ENCODE measurements around the gene CSF3R. TPM values are rescaled to one million over a fixed set of nuclear protein-coding genes. Genes with fewer than 3 reads are reported as not detected.

CSF3R gene
- polyA plus RNA-seq, 1 of the 3 experiments (the other 2 are of a cell fraction): not detected

DNA sequence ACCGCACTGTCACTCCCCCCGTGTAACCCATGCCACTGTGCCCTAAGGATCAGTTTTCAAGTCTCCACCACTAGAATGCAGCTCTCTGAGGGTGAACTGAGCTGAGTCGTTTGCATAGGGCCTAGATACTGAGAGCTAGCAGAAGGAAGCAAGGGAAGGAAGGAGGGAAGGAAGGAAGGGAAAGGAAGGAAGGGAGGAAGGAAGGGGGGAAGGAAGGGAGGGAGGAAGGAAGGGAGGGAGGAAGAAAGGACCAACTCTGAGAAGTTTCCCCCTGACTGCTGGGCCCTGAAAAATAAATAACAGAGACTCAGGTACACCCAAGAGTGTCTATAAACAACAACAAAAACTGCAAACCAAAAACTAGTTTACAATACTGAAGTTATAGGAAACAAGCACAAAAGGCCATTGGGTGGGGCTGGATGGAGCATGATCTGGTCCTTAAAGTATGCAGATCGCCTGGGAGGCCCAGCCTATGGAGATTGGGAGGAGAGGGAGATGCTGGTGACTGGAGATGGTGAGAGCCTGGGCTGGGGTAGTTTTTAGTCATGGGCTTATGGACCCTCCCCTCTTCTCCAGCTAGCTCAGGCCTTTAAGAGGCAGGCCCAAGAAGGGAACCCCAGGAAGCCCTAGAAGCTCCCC, 16.9 kb downstream of the CSF3R start:
- Histone ChIP-seq H3K27ac (ENCODE audit: low read depth in 2 of 2, low read length in 1 of 2) (no peak overlapping the region), H3K9ac (no peak overlapping the region), H3K79me2 (ENCODE audit: insufficient read depth) (peaks cover 15% of the 10 kb centered on the region), H3K4me3 (ENCODE audit: low read depth in 2 of 2, low read length in 1 of 2) (no peak overlapping the region), H3K27me3 (ENCODE audit: insufficient read depth) (no peaks in the 10 kb centered on the region), H3F3A (replicated peaks; ENCODE audit: insufficient read depth) (peaks cover 3% of the 10 kb centered on the region), H3K4me2 (no peak overlapping the region), H3K9me2 (no peaks in the 10 kb centered on the region), H4K20me1 (ENCODE audit: insufficient read depth) (no peaks in the 10 kb centered on the region), H3K36me3 (replicated peaks in 1 of 2; ENCODE audit: control insufficient read depth in 1 of 2, insufficient read depth in 2 of 2, low read length in 1 of 2) (peaks cover 9 to 14% of the 10 kb centered on the region in 2 experiments), H3K4me1 (ENCODE audit: control insufficient read depth in 1 of 2, insufficient read depth in 2 of 2, low read depth in 1 of 2, low read length in 1 of 2) (peaks cover 0 to 10% of the 10 kb centered on the region in 2 experiments; a peak in 2 of 4 replicates), H2AFZ (ENCODE audit: low read depth) (no peak overlapping the region), H3K9me3 (no peaks in the 10 kb centered on the region)
- POLR2A ChIA-PET: no interaction called here
- 69% methylated on average over 4 of the region's 4 CpGs for WGBS (ENCODE audit: low lambda C conversion rate)
- TF ChIP-seq USF2 (IDR thresholded peaks at IDR 0.05; ENCODE audit: borderline replicate concordance, low read depth, low read length) (no peak), TCF12 (IDR thresholded peaks at IDR 0.05) (no peak), POLR2AphosphoS5 (IDR thresholded peaks at IDR 0.05; ENCODE audit: low read depth, low read length) (no peak), ZBTB33 (IDR thresholded peaks at IDR 0.05; ENCODE audit: borderline replicate concordance, low read depth) (no peak), FOXJ3 (CRISPR knock-in tag; IDR thresholded peaks at IDR 0.05) (no peak), USF1 (IDR thresholded peaks at IDR 0.05; ENCODE audit: borderline replicate concordance, low read depth) (no peak), RFX5 (IDR thresholded peaks at IDR 0.05; ENCODE audit: low read length) (no peak), YY1 (IDR thresholded peaks at IDR 0.05; ENCODE audit: low read depth) (no peak), PBX3 (IDR thresholded peaks at IDR 0.05) (no peak), EZH2phosphoT487 (IDR thresholded peaks at IDR 0.05; ENCODE audit: borderline replicate concordance, low read depth) (no peak), RAD21 (IDR thresholded peaks at IDR 0.05; ENCODE audit: low read length) (no peak)
- no peak for DNase-seq
- CTCF ChIA-PET: interaction anchor here (0.9 kb wide), 1 partner anchor 51 kb away, joined by 3 read pairs; no protein-coding TSS in a partner anchor
